COLO668 (cell line): ENCODE measurements around the gene RFX3.

ENCODE experiments used
- DNase-seq: peaks from one replicate; lab custom pipeline; 2025; ENCODE audit not compliant: unreplicated experiment; lab: John Stamatoyannopoulos, UW

The RFX3 gene

GRCh38 chr9:3237121-3237520 is 288.7 kb downstream of the RFX3 start:
- no peak for DNase-seq

- DNase-seq = no peak
These were observed 290.3 kb downstream of the RFX3 start for GRCh38 chr9:3235497-3235896.

- DNase-seq = no peak
These were observed 300.9 kb downstream of the RFX3 start for GRCh38 chr9:3224931-3225330.

GRCh38 chr9:3215658-3216057 is 310.1 kb downstream of the RFX3 start:
- no peak for DNase-seq

GRCh38 chr9:3214741-3215140 is 311.1 kb downstream of the RFX3 start:
- DNase-seq = no peak

- no peak for DNase-seq
These were observed 320.2 kb downstream of the RFX3 start for GRCh38 chr9:3205421-3206095.

- no peak for DNase-seq
These were observed 325.4 kb downstream of the RFX3 start for GRCh38 chr9:3200331-3200774.

GRCh38 chr9:3193791-3194190 is 332.0 kb downstream of the RFX3 start:
- no peak for DNase-seq

- DNase-seq = no peak
These were observed 334.1 kb downstream of the RFX3 start for GRCh38 chr9:3191715-3192114.

- no peak for DNase-seq
These were observed 336.5 kb downstream of the RFX3 start for GRCh38 chr9:3189113-3189861.

- DNase-seq = no peak
These were observed 339.1 kb downstream of the RFX3 start for GRCh38 chr9:3186751-3187150.

GRCh38 chr9:3181049-3181953 is 344.5 kb downstream of the RFX3 start:
- DNase-seq = peak; percentile 70

- DNase-seq = no peak
These were observed 345.1 kb downstream of the RFX3 start for GRCh38 chr9:3180696-3181048.

- no peak for DNase-seq
These were observed 346.1 kb downstream of the RFX3 start for GRCh38 chr9:3179711-3180110.

- DNase-seq = no peak
These were observed 347.9 kb downstream of the RFX3 start for GRCh38 chr9:3177936-3178335.

- DNase-seq = no peak
These were observed 348.5 kb downstream of the RFX3 start for GRCh38 chr9:3177146-3177761.

GRCh38 chr9:3173374-3173773 is 352.4 kb downstream of the RFX3 start:
- no peak for DNase-seq

- DNase-seq = no peak
These were observed 355.0 kb downstream of the RFX3 start for GRCh38 chr9:3170819-3171218.
